ENCODE data around the gene TMEM94. TPM values are rescaled to one million over a fixed set of nuclear protein-coding genes. Genes with fewer than 3 reads are reported as not detected.
"Not testable (repeated sequence)": the region's sequence is repeated elsewhere in the genome, so short reads cannot be mapped to it uniquely, and the experiment has no call there.

Gene TMEM94
- total RNA-seq, result 10 to 100 TPM; 64.5 to 65.2 TPM

- Mint-ChIP-seq H3K9me3 (no peaks in the 10 kb centered on the region), H3K36me3 (peaks cover 6 to 7% of the 10 kb centered on the region in 2 donors), H3K27ac (peak within 1 kb of the TSS; percentile 91 to 97)
- ATAC-seq, result peak; percentile 99 to 100
- peak; percentile 88 to 94 for DNase-seq (ENCODE audit: low spot score in 2 of 2)
Observed at GRCh38 chr17:75456417-75457046, at the start of gene TMEM94. TMEM94 (plus strand) TSS chr17:75456635; CDS start chr17:75471906, 15,271 bp downstream.

DNA sequence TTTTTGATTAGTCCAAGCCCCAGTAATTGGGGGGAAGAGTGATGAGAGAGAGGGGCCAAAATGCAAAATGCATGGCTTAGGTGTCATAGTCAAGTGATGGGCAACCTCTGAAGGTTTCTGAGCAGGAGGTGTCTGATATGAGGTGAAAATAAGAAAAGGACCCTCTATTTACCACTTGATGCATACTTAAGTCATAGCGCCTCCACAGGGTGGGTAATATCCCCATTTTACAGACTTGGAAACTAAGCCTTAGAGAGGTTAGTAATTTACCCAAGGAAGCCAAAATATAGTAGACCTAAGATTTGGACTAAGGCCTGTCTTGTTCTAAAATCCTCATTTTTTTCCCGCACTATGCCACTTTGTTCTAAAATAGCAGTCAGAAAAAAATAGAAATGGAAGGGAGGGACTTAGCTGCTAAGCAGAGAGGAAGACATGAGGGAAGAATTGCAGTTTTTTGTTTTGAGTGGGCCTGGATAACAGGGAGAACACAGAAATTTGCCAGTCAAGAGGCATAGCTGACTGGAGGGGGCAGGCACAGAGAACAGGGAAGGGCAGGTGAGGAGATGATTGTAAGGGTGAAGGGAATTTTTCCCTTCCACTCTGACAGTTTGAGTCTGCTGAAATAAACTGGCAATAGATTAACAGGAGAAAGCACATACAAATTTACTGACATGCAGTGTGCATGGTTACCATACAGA is 48.6 kb upstream of the TMEM94 start:
- peaks cover 0 to 14% of the 10 kb centered on the region in 2 donors for H3K36me3 Mint-ChIP-seq
- DNase-seq (ENCODE audit: low spot score in 2 of 2), result no peak
- no peak for ATAC-seq
- H3K9me3 Mint-ChIP-seq, result no peaks in the 10 kb centered on the region
- H3K27ac Mint-ChIP-seq, result peak overlapping the region in 1 of 2 donors; percentile 39

DNA sequence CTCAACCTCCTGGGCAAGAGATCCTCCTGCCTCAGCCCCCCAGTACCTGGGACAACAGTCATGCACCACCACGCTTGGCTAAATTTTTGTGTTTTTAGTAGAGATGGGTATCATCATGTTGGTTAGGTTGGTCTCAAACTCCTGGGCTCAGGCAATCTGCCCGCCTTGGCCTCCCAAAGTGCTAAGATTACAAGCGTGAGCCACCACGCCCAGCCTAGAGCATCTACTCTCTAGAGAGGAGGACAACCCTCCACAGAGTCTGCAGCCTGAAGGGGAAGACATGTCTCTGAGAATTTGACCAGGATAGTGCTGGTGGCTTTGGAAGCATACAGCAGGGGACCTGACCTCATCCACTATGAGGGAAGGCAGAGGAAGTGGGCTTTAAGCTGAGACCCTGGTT is 46.3 kb upstream of the TMEM94 start:
- H3K9me3 Mint-ChIP-seq, result no peaks in the 10 kb centered on the region
- no peaks in the 10 kb centered on the region for H3K36me3 Mint-ChIP-seq
- DNase-seq (ENCODE audit: low spot score in 2 of 2) (no peak), ATAC-seq (no peak)
- peak overlapping the region in 1 of 2 donors; percentile 4 for H3K27ac Mint-ChIP-seq

- no peaks in the 10 kb centered on the region for H3K9me3 Mint-ChIP-seq
- no peaks in the 10 kb centered on the region for H3K36me3 Mint-ChIP-seq
- ATAC-seq (peak; percentile 40 to 82), DNase-seq (ENCODE audit: low spot score in 2 of 2) (no peak)
- peak overlapping the region in 1 of 2 donors; percentile 85 for H3K27ac Mint-ChIP-seq
Observed at GRCh38 chr17:75411328-75412067, 44.9 kb upstream of the TMEM94 start.

GRCh38 chr17:75412455-75413317 is 43.7 kb upstream of the TMEM94 start:
- Mint-ChIP-seq H3K27ac (peak overlapping the region; percentile 38 to 85), H3K9me3 (no peaks in the 10 kb centered on the region), H3K36me3 (no peaks in the 10 kb centered on the region)
- DNase-seq (ENCODE audit: low spot score in 2 of 2) (peak; percentile 74 to 78), ATAC-seq (peak; percentile 79 to 86)

DNA sequence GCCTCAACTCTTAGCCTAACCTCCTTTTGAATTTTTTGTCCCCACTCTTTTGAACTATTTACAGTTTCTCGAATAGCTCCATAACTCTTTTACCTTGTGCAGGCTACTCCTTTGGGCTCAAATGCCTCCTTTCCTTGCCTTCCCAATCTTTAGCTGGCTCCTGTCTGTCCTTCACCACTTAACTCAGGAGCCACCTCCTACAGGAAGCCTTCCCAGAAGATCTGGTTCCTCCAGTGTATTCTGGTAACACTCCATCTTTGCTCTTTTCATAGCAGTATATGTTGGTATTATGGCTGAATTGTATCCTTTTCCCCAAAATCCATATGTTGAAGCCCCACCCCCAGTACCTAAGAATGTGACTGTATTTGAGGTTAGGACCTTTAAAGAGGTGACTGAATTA is 41.9 kb upstream of the TMEM94 start:
- no peak for ATAC-seq
- no peak for DNase-seq (ENCODE audit: low spot score in 2 of 2)
- H3K9me3 Mint-ChIP-seq, result no peaks in the 10 kb centered on the region
- H3K36me3 Mint-ChIP-seq, result no peaks in the 10 kb centered on the region
- peak overlapping the region in 1 of 2 donors; percentile 85 for H3K27ac Mint-ChIP-seq

DNA sequence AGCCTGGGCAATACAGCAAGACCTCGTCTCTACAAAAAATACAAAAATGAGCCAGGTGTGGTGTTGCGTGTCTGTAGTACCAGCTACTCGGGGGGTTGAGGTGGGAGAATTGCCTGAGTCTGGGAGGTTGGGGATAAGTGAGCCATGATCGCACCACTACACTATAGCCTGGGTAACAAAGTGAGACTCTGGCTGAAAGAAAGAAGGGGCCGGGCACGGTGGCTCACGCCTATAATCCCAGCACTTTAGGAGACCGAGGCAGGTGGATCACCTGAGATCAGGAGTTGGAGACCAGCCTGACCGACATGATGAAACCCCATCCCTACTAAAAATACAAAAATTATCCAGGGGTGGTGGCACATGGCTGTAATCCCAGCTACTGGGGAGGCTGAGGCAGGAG is 40.4 kb upstream of the TMEM94 start:
- H3K36me3 Mint-ChIP-seq, result no peaks in the 10 kb centered on the region
- ATAC-seq (no peak), DNase-seq (ENCODE audit: low spot score in 2 of 2) (no peak)
- no peaks in the 10 kb centered on the region for H3K9me3 Mint-ChIP-seq
- H3K27ac Mint-ChIP-seq, result no peak overlapping the region

DNA sequence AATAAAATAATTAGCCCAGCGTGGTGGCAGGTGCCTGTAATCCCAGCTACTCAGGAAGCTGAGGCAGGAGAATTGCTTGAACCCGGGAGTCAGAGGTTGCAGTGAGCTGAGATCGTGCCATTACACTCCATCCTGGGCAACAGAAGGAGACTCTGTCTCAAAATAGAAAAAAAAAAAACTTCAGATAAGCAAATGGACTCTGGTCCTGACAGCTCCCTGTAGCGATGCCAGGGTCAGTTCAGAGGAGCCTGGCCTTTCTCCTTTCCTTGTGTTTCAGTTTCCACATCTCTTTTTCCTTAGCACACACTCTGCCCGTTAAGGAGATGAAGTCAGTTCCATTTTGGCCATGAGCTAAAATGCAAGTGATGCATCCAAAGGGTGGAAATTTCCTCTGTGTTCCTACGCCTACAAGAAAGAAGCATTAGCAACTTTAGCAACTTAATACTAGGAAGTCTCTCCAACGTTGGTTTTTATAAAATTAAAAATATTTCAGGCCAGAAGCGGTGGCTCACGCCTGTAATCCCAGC is 39.3 kb upstream of the TMEM94 start:
- Mint-ChIP-seq H3K9me3 (no peaks in the 10 kb centered on the region), H3K36me3 (no peaks in the 10 kb centered on the region), H3K27ac (no peak overlapping the region)
- ATAC-seq (no peak), DNase-seq (ENCODE audit: low spot score in 2 of 2) (no peak)

- no peaks in the 10 kb centered on the region for H3K9me3 Mint-ChIP-seq
- H3K36me3 Mint-ChIP-seq, result no peaks in the 10 kb centered on the region
- no peak for DNase-seq (ENCODE audit: low spot score in 2 of 2)
- no peak overlapping the region for H3K27ac Mint-ChIP-seq
- ATAC-seq, result no peak
Observed at GRCh38 chr17:75418531-75418930, 37.9 kb upstream of the TMEM94 start.

DNA sequence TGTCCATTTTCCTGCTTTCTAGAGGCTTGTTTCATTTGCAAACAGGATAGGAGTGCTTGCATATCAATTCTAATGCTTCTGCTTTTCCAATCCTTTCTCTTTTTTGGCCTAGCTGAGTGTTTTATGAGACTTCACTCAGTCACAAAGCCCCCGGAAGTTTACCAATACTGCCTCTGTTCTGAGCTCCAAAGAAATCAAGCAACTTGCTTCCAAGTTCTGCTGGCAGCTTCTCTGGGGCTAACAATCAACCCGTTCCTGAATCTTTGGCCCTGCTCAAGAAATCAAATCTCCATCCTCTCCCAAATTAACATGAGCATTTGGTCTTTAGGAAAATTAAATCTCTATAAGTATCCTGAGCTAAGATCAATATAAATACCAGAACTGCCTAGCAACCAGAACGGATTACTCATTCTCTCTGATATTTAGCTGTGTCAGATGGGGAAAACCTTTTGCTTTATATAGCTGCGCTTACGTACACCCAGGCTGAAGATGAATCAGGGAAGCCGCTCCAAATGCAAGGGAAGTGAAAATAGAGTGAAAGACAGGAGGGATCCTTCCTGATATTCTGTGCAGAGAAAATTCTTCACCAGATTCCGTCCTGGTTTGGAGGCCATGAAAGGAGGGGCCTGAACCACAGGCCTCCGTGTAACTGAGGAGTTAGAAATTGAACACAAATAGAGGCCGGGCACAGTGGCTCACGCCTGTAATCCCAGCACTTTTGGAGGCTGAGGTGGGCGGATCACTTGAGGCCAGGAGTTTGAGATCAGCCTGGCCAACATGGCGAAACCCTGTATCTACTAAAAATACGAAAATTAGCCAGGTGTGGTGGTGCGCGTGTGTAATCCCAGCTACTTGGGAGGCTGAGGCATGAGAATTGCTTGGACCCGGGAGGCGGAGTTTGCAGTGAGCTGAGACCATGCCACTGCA is 27.6 kb upstream of the TMEM94 start:
- Mint-ChIP-seq H3K9me3 (no peaks in the 10 kb centered on the region), H3K36me3 (no peaks in the 10 kb centered on the region), H3K27ac (no peak overlapping the region)
- no peak for DNase-seq (ENCODE audit: low spot score in 2 of 2)
- ATAC-seq, result no peak

GRCh38 chr17:75430159-75430974 is 26.1 kb upstream of the TMEM94 start:
- H3K27ac Mint-ChIP-seq, result no peak overlapping the region
- H3K9me3 Mint-ChIP-seq, result no peaks in the 10 kb centered on the region

DNA sequence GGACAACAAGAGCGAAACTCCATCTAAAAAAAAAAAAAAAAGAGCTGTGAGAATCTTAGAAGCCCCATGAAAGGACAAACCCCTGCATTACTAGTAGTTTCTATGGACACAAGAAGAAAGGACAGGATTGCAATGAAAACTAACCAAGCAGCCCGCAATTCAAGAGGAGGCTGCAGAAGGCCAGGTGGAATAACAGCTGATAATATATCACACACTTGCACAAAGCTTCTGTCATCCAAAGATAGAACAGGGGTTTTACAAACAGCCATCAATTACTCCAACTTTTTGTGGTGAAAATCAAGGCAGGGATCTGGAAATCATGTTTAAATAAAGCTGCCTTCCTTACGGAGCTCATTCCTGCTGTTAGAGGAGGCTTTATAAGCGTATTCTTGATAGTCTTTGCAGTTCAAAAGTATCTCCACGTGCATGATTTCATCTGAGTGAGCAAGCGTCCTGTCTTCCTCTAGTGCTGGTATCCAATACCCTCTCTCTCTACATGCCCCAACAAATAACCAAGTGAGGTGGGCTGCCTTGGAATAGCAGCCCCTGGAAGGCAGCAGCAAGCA is 23.1 kb upstream of the TMEM94 start:
- H3K9me3 Mint-ChIP-seq, result no peaks in the 10 kb centered on the region
- DNase-seq (ENCODE audit: low spot score in 2 of 2), result no peak
- no peak overlapping the region for H3K27ac Mint-ChIP-seq
- no peaks in the 10 kb centered on the region for H3K36me3 Mint-ChIP-seq
- no peak for ATAC-seq

More at GRCh38 chr17:75430159-75430974, 26.1 kb upstream of the TMEM94 start:
- DNase-seq (ENCODE audit: low spot score in 2 of 2) (no peak), ATAC-seq (no peak)
- no peaks in the 10 kb centered on the region for H3K36me3 Mint-ChIP-seq

DNA sequence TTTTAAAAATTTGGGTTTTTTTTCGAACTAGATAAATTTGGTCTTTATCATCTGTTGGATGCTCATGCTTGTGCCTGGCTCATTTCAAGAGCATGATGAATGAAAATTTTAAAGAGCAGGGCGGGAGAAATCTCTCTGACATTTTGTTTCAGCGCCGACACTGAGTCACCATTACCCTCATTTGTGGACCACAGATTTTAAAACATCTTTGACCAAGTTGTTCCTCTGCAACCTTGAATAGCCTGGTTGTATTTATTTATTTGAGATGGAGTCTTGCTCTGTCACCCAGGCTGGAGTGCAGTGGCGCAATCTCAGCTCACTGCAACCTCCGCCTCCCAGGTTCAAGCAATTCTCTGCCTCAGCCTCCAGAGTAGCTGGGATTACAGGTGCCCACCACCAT is 22.0 kb upstream of the TMEM94 start:
- H3K9me3 Mint-ChIP-seq; DNase-seq (ENCODE audit: low spot score in 2 of 2); H3K27ac Mint-ChIP-seq; ATAC-seq; H3K36me3 Mint-ChIP-seq: not testable (repeated sequence)

GRCh38 chr17:75437404-75437803 is 19.0 kb upstream of the TMEM94 start:
- not testable (repeated sequence) for H3K27ac Mint-ChIP-seq; H3K36me3 Mint-ChIP-seq; DNase-seq (ENCODE audit: low spot score in 2 of 2); H3K9me3 Mint-ChIP-seq; ATAC-seq

Measured in activated naive CD4-positive, alpha-beta T cell treated with anti-CD3 and anti-CD28 coated beads, Interleukin-2, amount 50 U/mL, for 72 hours (primary cell).